OCI-LY3 (cell line): ENCODE results near the gene PRKCI.

Source experiments
- EZH2phosphoT487 ChIP-seq: fragments of 200-600 bp; shearing (Covaris generic); IDR thresholded peaks from 2 replicates; pipeline ENCODE4 v1.6.1; 2018; ENCODE audit warnings: antibody characterized with exemption, mixed run types, low read depth
- TF ChIP-seq, protein P1 (sequence below): fragments of 200-600, 300-600 bp; sonication (generic); IDR thresholded peaks from 2 replicates; pipeline ENCODE4 v1.5.1; 2014; ENCODE audit warnings: antibody characterized with exemption, low read length, low read depth

DNA sequence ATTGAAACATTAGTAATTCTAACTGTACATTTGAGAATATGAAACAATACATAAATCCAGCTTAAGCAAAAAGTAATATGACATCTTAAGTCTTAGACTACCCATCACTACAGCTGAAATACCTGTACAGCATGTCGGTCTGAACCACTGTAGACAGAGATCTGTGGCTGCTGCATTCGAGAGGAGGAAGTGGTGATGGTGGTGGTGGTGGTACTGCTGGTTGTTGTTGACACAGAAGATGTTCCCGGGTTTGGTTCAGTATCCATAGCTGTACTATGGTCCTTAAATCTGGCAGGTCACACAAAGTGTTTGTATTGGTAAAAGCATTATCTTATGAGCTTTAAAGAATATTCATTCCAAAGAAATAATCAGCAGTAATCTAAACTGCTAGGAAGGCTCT lies 43.6 kb upstream of the PRKCI start:
- TF ChIP-seq, protein P1, sequence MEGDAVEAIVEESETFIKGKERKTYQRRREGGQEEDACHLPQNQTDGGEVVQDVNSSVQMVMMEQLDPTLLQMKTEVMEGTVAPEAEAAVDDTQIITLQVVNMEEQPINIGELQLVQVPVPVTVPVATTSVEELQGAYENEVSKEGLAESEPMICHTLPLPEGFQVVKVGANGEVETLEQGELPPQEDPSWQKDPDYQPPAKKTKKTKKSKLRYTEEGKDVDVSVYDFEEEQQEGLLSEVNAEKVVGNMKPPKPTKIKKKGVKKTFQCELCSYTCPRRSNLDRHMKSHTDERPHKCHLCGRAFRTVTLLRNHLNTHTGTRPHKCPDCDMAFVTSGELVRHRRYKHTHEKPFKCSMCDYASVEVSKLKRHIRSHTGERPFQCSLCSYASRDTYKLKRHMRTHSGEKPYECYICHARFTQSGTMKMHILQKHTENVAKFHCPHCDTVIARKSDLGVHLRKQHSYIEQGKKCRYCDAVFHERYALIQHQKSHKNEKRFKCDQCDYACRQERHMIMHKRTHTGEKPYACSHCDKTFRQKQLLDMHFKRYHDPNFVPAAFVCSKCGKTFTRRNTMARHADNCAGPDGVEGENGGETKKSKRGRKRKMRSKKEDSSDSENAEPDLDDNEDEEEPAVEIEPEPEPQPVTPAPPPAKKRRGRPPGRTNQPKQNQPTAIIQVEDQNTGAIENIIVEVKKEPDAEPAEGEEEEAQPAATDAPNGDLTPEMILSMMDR, result no peak
- TF ChIP-seq EZH2phosphoT487, result no peak
